Mononuclear cell (primary cell): Measurements from ENCODE around the gene ADD2. TPM values are rescaled to one million over a fixed set of nuclear protein-coding genes. Genes with fewer than 3 reads are reported as not detected.

ENCODE experiments used
- H3K27me3 ChIP-seq: 2 replicates; pipeline ENCODE4 v1.6.0; 2011; ENCODE audit warnings: low read length, control low read depth; ENCODE audit not compliant: insufficient read depth
- H3K4me1 ChIP-seq: 2 replicates; pipeline ENCODE4 v1.5.1; 2011; ENCODE audit warnings: mild to moderate bottlenecking, low read length, control low read depth; ENCODE audit not compliant: insufficient read depth
- H3K4me3 ChIP-seq: 2 replicates; pipeline ENCODE4 v1.5.1; 2011; ENCODE audit warnings: mild to moderate bottlenecking, low read length, moderate library complexity
- H3K9me3 ChIP-seq: 2 replicates; pipeline ENCODE4 v1.5.1; 2011; ENCODE audit warnings: low read depth, mild to moderate bottlenecking, control low read depth, low read length
- total RNA-seq: library from RNA; depleted of rRNA; stranded (reverse); fragments of >200 nt; gene quantifications from one replicate; pipeline ENCODE4 v1.2.3, GENCODE V29; 2012

Gene ADD2
- total RNA-seq, 1 donor: 2.4 TPM

GRCh38 chr2:70692256-70692655 lies 75.7 kb downstream of the ADD2 start:
- Histone ChIP-seq H3K9me3 (no peaks in the 10 kb centered on the region), H3K4me1 (no peaks in the 10 kb centered on the region), H3K27me3 (no peaks in the 10 kb centered on the region), H3K4me3 (no peak overlapping the region)

GRCh38 chr2:70691497-70692140 lies 76.4 kb downstream of the ADD2 start:
- H3K4me1 ChIP-seq: no peaks in the 10 kb centered on the region
- H3K27me3 ChIP-seq: no peaks in the 10 kb centered on the region
- no peak overlapping the region for H3K4me3 ChIP-seq
- no peaks in the 10 kb centered on the region for H3K9me3 ChIP-seq

DNA sequence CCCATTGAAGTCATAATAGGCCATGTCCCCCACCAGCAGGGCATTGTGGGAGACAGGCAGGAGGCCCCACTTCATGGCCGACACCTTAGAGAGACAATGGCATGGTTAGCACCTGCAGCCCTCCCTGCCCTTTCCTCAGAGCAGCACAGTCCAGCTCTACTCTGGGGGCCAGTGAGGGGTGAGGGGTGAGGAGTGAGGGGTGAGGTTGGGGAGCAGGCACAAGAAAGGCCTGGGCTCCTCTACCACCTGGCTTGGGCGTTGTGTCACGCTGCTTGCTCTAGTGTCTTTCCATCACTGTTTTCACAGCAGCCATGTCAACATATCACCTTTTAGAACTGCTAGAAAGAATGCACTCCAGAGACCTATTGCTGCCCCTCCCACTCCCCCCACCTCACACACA lies 77.2 kb downstream of the ADD2 start:
- H3K4me1 ChIP-seq: no peaks in the 10 kb centered on the region
- H3K9me3 ChIP-seq: no peaks in the 10 kb centered on the region
- H3K4me3 ChIP-seq: no peak overlapping the region
- H3K27me3 ChIP-seq: no peaks in the 10 kb centered on the region

- Histone ChIP-seq H3K4me3 (no peak overlapping the region), H3K4me1 (no peaks in the 10 kb centered on the region), H3K9me3 (no peaks in the 10 kb centered on the region), H3K27me3 (no peaks in the 10 kb centered on the region)
Observed at GRCh38 chr2:70688427-70688826, 79.6 kb downstream of the ADD2 start.

GRCh38 chr2:70687461-70687795 lies 80.6 kb downstream of the ADD2 start:
- H3K9me3 ChIP-seq: no peaks in the 10 kb centered on the region

DNA sequence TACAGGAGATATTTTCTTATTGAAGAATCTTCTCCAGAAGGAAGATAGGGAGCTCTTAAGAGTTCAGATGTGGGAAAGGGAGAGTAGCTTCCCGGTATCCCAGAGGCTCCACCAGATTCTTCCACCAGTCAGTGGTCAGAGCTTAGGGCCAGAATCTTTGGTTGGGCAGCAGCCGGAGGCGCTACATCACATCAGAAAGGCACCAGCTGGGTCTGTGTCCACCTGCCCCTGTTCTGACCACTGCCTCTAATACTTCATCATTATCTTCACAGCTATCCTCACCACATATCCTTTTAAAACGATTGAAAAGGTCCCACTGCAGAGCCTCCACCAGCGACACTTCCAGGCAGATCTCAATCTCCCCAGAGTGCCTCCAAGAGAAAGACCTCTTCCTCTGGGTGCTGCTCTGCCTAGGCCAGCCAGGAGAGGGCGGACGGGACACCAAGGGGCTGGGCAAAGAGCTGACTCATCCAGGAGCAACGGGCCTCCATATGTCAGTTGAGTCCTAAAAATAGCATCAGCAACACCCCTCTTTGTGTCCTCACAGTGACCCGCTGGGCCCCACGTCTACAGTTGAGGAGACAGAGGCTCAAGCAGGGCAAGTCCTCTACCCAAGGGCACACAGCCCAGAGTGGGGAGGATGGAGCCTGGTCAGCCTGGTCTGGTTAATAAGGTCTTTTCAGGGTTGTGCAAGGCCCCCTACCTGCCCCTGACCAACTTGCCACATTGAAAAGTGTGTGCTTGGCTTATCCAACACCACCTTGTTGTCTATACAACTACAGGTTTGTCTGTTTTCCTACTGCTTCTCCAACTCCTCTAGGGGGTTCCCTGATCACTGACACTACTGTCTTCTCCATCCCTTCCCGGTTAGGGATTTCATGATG lies 81.2 kb downstream of the ADD2 start:
- no peaks in the 10 kb centered on the region for H3K27me3 ChIP-seq
- H3K4me3 ChIP-seq: no peak overlapping the region
- H3K4me1 ChIP-seq: no peaks in the 10 kb centered on the region
- no peaks in the 10 kb centered on the region for H3K9me3 ChIP-seq

More at GRCh38 chr2:70687461-70687795, 80.6 kb downstream of the ADD2 start:
- Histone ChIP-seq H3K27me3 (no peaks in the 10 kb centered on the region), H3K4me3 (no peak overlapping the region), H3K4me1 (no peaks in the 10 kb centered on the region)

- Histone ChIP-seq H3K4me3 (no peak overlapping the region), H3K9me3 (no peaks in the 10 kb centered on the region), H3K4me1 (no peaks in the 10 kb centered on the region), H3K27me3 (no peaks in the 10 kb centered on the region)
Observed at GRCh38 chr2:70685771-70686171, 82.2 kb downstream of the ADD2 start.

DNA sequence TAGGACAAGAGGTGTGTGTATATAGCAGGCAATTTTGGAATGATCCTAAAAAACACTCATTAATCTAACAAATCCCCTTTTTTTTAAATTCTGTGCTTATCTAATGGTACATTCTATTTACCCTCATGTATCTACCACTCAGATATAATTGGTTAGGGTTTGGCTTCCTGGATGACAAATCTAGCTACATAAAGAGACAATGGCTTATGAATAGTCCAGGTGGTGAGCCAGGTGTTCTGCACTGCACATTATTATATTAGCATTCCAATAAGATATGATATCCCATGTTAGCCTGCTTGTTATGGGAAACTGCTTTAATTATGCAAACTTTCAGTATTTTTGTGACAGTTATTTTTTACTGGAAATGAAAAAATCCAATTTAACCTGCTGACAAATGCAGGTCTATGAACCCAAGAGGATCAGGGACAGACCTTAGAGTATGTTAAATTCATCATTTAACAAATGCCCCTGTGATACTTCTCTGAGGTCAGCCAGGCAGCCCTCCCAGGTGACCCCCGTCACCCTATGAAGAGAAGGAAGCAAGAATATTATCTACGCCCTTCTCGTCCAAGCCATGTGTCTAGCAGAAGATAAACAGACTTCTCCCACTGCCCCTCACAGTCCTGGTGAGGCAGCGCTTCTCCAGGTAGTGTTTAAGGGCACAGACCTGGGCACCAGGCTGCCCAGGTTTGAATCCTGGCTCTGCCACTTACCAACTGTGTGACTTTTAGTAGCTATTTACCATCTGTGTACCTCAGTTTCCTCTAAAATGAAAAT lies 83.0 kb downstream of the ADD2 start:
- Histone ChIP-seq H3K4me3 (no peak overlapping the region), H3K27me3 (no peaks in the 10 kb centered on the region), H3K9me3 (no peaks in the 10 kb centered on the region), H3K4me1 (no peaks in the 10 kb centered on the region)

DNA sequence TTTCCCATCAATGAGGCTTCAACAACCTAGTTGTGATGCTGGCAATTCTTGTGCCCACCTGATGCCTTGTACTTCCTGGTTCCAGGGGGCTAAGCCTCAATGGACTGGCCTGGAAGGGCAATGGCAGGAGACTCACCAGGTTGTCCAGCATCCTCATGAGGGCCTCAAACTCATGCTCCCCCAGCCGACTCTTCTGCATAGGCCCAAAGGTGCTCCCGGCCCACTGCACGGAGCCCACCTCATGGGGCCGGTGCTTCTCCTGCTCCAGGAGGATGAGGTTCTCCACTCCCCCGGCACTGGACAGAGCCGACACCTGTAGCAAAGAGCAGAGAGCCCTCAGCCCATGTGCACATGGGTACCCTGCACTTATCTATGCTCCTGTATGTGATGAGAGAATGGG lies 84.5 kb downstream of the ADD2 start:
- H3K4me3 ChIP-seq: no peak overlapping the region
- H3K4me1 ChIP-seq: no peaks in the 10 kb centered on the region
- no peaks in the 10 kb centered on the region for H3K9me3 ChIP-seq
- no peaks in the 10 kb centered on the region for H3K27me3 ChIP-seq

- Histone ChIP-seq H3K9me3 (no peaks in the 10 kb centered on the region), H3K4me3 (no peak overlapping the region), H3K27me3 (no peaks in the 10 kb centered on the region), H3K4me1 (no peaks in the 10 kb centered on the region)
Observed at GRCh38 chr2:70680735-70681134, 87.3 kb downstream of the ADD2 start.

DNA sequence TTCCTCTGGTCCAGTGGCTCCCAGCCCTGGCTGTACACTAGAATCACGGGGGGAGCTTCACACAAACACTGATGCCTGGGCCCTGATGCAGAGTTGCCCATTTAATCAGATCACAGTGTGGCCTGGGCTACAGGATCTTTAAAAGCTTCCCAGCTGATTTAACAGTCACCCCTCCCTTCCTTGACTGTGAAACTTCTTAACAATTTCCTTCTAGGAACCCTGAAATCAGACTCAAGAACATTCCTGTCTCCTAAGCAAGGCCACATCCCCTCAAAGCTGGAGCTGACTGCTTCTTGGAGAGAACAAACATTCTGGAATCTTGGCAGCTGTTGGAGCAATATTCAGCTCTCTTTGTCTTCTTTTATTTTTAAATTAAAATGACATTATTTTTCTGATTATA lies 88.7 kb downstream of the ADD2 start:
- Histone ChIP-seq H3K4me3 (no peak overlapping the region), H3K4me1 (no peaks in the 10 kb centered on the region), H3K9me3 (no peaks in the 10 kb centered on the region), H3K27me3 (no peaks in the 10 kb centered on the region)

- Histone ChIP-seq H3K27me3 (no peaks in the 10 kb centered on the region), H3K9me3 (no peaks in the 10 kb centered on the region), H3K4me1 (no peaks in the 10 kb centered on the region), H3K4me3 (no peak overlapping the region)
Observed at GRCh38 chr2:70678576-70679143, 89.3 kb downstream of the ADD2 start.

- H3K27me3 ChIP-seq: no peaks in the 10 kb centered on the region
- no peaks in the 10 kb centered on the region for H3K9me3 ChIP-seq
- no peak overlapping the region for H3K4me3 ChIP-seq
- H3K4me1 ChIP-seq: no peaks in the 10 kb centered on the region
Observed at GRCh38 chr2:70676301-70677035, 91.5 kb downstream of the ADD2 start.

DNA sequence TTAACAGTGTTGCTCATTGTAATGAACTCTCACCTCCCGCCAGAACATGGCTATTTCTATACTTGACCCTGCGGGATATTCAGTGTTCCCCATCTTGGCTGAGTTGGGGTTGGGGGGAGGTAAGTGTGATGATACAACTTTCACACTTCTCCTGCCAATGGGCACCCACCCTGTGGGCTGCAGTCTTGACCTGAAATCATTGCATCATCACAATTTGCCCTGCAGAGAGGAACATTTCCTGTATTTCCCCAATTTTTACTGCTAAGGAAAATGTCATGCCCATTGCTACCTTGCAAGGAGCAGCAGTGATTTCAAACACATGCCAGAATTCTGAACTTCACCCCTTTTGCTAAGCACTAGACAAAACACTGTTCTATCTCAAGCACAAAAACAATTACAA lies 92.1 kb downstream of the ADD2 start:
- H3K4me3 ChIP-seq: no peak overlapping the region
- H3K4me1 ChIP-seq: no peaks in the 10 kb centered on the region
- H3K27me3 ChIP-seq: no peaks in the 10 kb centered on the region
- no peaks in the 10 kb centered on the region for H3K9me3 ChIP-seq
